Activated B cell treated with CpG ODN at 0.5 μM for 24 hours (primary cell): Measurements from ENCODE around the gene SEPTIN3. TPM values are rescaled to one million over a fixed set of nuclear protein-coding genes. Genes with fewer than 3 reads are reported as not detected.

Source experiments
- ATAC-seq: fragments of 200-7000 bp; cut with Tn5 transposase; one replicate; pipeline ENCODE4 v1.10.0; 2021; ENCODE audit warnings: low read depth, mild to moderate bottlenecking, moderate library complexity
- CTCF ChIA-PET: fragments of 350-600 bp; sonication (Branson Sonifier 250); formaldehyde crosslinking; loops from one replicate; lab custom pipeline; 2021; ENCODE audit warnings: antibody characterized with exemption; lab: Charles Lee
- POLR2A ChIA-PET: fragments of 350-600 bp; sonication (Branson Sonifier 250); formaldehyde crosslinking; loops from one replicate; lab custom pipeline; 2021; ENCODE audit warnings: antibody characterized with exemption; lab: Charles Lee
- DNase-seq: peaks from one replicate; pipeline ENCODE4 v3.0.0; 2022
- H3K27ac Mint-ChIP-seq: one replicate; pipeline ENCODE4 v1.8.0; 2020; ENCODE audit warnings: mixed read lengths
- H3K27me3 Mint-ChIP-seq: one replicate; pipeline ENCODE4 v1.8.0; 2021; ENCODE audit warnings: mixed read lengths
- H3K36me3 Mint-ChIP-seq: one replicate; pipeline ENCODE4 v1.8.0; 2021; ENCODE audit warnings: low read depth, mixed read lengths
- H3K4me1 Mint-ChIP-seq: one replicate; pipeline ENCODE4 v1.8.0; 2021; ENCODE audit warnings: mixed read lengths
- H3K4me3 Mint-ChIP-seq: one replicate; pipeline ENCODE4 v1.8.0; 2020; ENCODE audit warnings: mild to moderate bottlenecking, mixed read lengths
- H3K9me3 Mint-ChIP-seq: one replicate; pipeline ENCODE4 v1.8.0; 2020; ENCODE audit warnings: mixed read lengths
- intact Hi-C: fragments of 100-400 bp; cut with micrococcal nuclease; formaldehyde crosslinking; loops from one replicate; pipeline ENCODE4 v1.15.1; 2024
- total RNA-seq: library from RNA; stranded (reverse); gene quantifications from 2 replicates; pipeline ENCODE4 v1.2.3, GENCODE V29; 2022
- TF ChIP-seq, protein P1 (sequence below): fragments of 200-600 bp; IDR thresholded peaks from one replicate; pipeline ENCODE4 v1.8.0; 2022; ENCODE audit warnings: antibody characterized with exemption, mild to moderate bottlenecking

SEPTIN3 gene
- total RNA-seq, 1 donor from 2014 or later, result 0.49 TPM

DNA sequence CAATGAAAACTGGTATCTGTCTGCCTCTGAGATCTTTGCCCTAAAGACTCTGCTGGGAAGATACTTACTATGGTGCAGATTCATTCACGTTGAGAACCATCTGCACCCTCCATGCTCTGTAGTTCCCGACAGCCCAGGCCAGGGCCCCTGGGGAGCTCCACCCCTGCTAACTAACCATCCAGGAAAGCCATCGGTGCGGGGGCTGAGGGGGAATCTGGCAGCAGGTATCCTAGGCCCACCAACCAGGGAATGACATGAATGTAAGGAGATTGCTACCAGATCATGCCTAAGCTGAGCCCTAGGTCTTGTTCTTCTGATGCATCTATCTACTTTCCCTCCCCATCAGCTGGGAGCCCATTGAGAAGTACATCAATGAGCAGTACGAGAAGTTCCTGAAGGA, 18.0 kb downstream of the SEPTIN3 start:
- H3K36me3 Mint-ChIP-seq, result no peaks in the 10 kb centered on the region
- ChIA-PET POLR2A (interaction anchor here (1.8 kb wide), 1 partner anchor 82 kb away, joined by 4 read pairs; no protein-coding TSS in a partner anchor), CTCF (no interaction called here)
- ATAC-seq (no peak), DNase-seq (no peak)
- intact Hi-C loops, result no loop called here
- TF ChIP-seq, protein P1, sequence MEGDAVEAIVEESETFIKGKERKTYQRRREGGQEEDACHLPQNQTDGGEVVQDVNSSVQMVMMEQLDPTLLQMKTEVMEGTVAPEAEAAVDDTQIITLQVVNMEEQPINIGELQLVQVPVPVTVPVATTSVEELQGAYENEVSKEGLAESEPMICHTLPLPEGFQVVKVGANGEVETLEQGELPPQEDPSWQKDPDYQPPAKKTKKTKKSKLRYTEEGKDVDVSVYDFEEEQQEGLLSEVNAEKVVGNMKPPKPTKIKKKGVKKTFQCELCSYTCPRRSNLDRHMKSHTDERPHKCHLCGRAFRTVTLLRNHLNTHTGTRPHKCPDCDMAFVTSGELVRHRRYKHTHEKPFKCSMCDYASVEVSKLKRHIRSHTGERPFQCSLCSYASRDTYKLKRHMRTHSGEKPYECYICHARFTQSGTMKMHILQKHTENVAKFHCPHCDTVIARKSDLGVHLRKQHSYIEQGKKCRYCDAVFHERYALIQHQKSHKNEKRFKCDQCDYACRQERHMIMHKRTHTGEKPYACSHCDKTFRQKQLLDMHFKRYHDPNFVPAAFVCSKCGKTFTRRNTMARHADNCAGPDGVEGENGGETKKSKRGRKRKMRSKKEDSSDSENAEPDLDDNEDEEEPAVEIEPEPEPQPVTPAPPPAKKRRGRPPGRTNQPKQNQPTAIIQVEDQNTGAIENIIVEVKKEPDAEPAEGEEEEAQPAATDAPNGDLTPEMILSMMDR, result no peak
- H3K4me1 Mint-ChIP-seq, result no peaks in the 10 kb centered on the region
- H3K27ac Mint-ChIP-seq, result no peak overlapping the region
- H3K27me3 Mint-ChIP-seq, result peaks cover 11% of the 10 kb centered on the region
- no peaks in the 10 kb centered on the region for H3K9me3 Mint-ChIP-seq
- H3K4me3 Mint-ChIP-seq, result no peak overlapping the region

GRCh38 chr22:41989246-41989645, 20.0 kb downstream of the SEPTIN3 start:
- H3K4me3 Mint-ChIP-seq, result no peak overlapping the region
- no peaks in the 10 kb centered on the region for H3K9me3 Mint-ChIP-seq
- ChIA-PET CTCF (no interaction called here), POLR2A (interaction anchor here (1.4 kb wide), 1 partner anchor 9 kb away, joined by 4 read pairs; the partner anchor contains the start of gene WBP2NL)
- DNase-seq, result no peak
- H3K4me1 Mint-ChIP-seq, result no peaks in the 10 kb centered on the region
- no peak for ATAC-seq
- peaks cover 13% of the 10 kb centered on the region for H3K27me3 Mint-ChIP-seq
- intact Hi-C loops, result no loop called here
- H3K27ac Mint-ChIP-seq, result no peak overlapping the region
- H3K36me3 Mint-ChIP-seq, result no peaks in the 10 kb centered on the region
- TF ChIP-seq, protein P1, result no peak

GRCh38 chr22:41991111-41991510, 21.9 kb downstream of the SEPTIN3 start:
- ChIA-PET CTCF (no interaction called here), POLR2A (no interaction called here)
- no peak for ATAC-seq
- TF ChIP-seq, protein P1, result no peak
- Mint-ChIP-seq H3K9me3 (no peaks in the 10 kb centered on the region), H3K4me3 (no peak overlapping the region), H3K4me1 (no peaks in the 10 kb centered on the region), H3K36me3 (no peaks in the 10 kb centered on the region), H3K27ac (no peak overlapping the region), H3K27me3 (peaks cover 10% of the 10 kb centered on the region)
- no peak for DNase-seq
- intact Hi-C loops, result no loop called here

DNA sequence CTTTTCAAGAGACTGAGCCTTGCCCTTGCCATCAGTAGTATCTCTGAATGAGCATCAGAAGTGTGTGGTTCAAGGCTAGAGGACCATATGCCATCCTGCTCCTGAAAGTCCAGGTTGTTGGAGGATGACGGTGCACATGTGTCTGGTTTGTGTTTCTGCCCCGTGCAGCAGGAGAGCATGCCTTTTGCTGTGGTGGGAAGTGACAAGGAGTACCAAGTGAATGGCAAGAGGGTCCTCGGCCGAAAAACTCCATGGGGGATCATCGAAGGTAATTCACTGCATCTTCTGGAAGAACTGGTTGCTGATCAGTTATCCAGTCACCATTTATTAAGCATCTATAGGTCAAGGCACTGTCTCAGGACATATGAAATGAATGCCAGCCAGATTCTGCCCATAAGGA, 23.3 kb downstream of the SEPTIN3 start:
- no peaks in the 10 kb centered on the region for H3K9me3 Mint-ChIP-seq
- peaks cover 9% of the 10 kb centered on the region for H3K27me3 Mint-ChIP-seq
- POLR2A ChIA-PET, result interaction anchor here (0.7 kb wide), 1 partner anchor 49 kb away, joined by 3 read pairs; no protein-coding TSS in a partner anchor
- no peaks in the 10 kb centered on the region for H3K36me3 Mint-ChIP-seq
- CTCF ChIA-PET, result no interaction called here
- intact Hi-C loops, result no loop called here
- H3K4me3 Mint-ChIP-seq, result no peak overlapping the region
- DNase-seq (no peak), ATAC-seq (no peak)
- TF ChIP-seq, protein P1, result no peak
- H3K27ac Mint-ChIP-seq, result no peak overlapping the region
- no peaks in the 10 kb centered on the region for H3K4me1 Mint-ChIP-seq

GRCh38 chr22:41995211-41995610, 26.0 kb downstream of the SEPTIN3 start:
- Mint-ChIP-seq H3K27ac (no peak overlapping the region), H3K27me3 (peaks cover 6% of the 10 kb centered on the region), H3K4me1 (peaks cover 22% of the 10 kb centered on the region), H3K36me3 (peaks cover 3% of the 10 kb centered on the region), H3K9me3 (no peaks in the 10 kb centered on the region), H3K4me3 (no peak overlapping the region)
- ChIA-PET POLR2A (interaction anchor here (0.9 kb wide), 1 partner anchor 95 kb away, joined by 3 read pairs; the partner anchor contains the start of gene NDUFA6), CTCF (no interaction called here)
- no peak for DNase-seq
- TF ChIP-seq, protein P1, result no peak
- no peak for ATAC-seq
- intact Hi-C loops, result loop anchor here (5.0 kb wide), 2 partner anchors 37 to 38 kb away; no protein-coding TSS in a partner anchor
